NCI-H2107 (cell line): ENCODE results near the gene C2CD2L.
"Not testable (repeated sequence)": the region's sequence is repeated elsewhere in the genome, so short reads cannot be mapped to it uniquely, and the experiment has no call there.

Source experiments
- DNase-seq: peaks from one replicate; lab custom pipeline; 2025; lab: John Stamatoyannopoulos, UW

C2CD2L gene

GRCh38 chr11:119152043-119152442 lies 44.9 kb downstream of the C2CD2L start:
- DNase-seq = no peak

DNA sequence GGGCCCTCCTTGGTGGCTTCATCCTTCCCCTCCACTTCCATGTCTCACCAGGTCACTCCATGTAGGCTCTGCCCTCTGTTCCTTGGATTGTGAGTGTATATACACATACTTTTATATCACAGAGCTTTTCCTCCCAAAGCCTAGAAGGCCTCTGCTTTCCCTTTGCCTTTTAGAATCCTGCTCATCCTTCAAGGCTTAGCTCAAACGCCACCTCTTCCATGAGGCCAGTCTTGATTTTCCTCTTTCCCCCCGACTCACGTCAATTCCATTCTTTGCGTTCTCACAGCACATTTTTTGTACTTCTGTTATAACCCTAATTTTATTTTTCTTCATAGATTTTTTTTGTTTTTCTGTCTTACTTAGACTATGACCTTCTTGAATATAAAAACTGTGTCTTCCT lies 45.5 kb downstream of the C2CD2L start:
- DNase-seq = no peak

DNA sequence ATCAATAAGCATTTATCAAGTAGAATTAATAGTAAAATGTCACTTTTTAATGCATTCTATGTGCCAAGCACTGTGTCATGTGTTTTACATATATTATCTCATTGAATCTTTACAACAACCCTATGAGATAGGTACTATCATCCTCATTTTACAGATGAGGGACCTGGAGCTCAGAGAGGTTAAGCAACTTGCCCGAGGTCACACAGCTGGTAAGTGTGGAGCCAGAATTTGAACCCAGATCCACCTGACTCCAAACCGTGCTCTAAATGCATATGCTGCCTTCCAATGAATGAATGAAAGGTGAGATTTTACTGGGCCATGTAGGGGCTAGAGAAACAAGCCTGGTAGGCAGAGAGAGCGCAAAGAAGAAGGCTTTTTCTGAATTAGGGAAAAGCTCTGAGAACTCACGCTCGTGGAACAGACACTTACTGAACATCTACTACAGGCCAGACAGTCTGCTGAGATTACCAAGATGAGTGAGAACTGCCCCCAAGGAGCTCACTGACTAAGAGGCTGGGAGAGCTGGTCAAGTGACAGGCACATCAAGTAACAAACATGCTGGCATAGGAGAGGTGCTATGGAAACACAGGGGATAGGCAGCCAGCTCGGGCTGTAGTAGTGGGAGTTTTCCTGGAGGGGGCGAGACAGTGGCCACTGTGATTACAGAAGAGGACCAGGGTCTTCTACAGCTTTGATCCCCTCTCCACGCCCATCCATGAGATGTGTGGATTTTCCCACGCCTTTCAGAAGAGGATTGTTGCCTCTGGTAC lies 46.1 kb downstream of the C2CD2L start:
- DNase-seq = no peak

DNA sequence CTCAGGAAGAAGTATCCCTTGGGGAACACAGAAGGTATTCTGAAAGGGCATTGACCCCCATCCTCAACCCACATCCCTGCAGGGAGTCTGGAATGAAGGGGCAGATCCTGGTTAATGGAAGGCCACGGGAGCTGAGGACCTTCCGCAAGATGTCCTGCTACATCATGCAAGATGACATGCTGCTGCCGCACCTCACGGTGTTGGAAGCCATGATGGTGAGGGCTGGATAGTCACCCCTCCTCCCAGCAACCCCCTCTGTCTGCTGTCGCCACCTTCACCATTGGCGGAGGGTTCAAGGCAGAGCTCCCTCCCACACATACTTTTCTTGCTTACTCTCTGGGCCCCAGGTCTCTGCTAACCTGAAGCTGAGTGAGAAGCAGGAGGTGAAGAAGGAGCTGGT lies 47.0 kb downstream of the C2CD2L start:
- DNase-seq = no peak

- DNase-seq = no peak
Measured at GRCh38 chr11:119155733-119156492, 48.8 kb downstream of the C2CD2L start.

GRCh38 chr11:119156496-119156895 lies 49.4 kb downstream of the C2CD2L start:
- DNase-seq = no peak

GRCh38 chr11:119157063-119157462 lies 49.9 kb downstream of the C2CD2L start:
- no peak for DNase-seq

DNA sequence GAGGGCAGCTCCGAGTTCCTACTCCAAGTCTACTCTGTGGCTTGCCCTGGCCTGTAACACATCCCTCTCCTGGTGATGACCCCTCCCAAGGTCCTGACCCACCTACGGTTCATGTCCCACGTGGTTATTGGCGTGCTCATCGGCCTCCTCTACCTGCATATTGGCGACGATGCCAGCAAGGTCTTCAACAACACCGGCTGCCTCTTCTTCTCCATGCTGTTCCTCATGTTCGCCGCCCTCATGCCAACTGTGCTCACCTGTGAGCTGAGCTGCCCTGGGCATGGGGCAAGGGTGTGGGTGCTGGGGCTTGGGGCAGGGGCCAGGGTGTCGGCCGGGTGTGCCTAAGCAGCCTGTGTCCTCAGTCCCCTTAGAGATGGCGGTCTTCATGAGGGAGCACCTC lies 51.3 kb downstream of the C2CD2L start:
- DNase-seq = no peak

- no peak for DNase-seq
Measured at GRCh38 chr11:119160151-119160550, 53.0 kb downstream of the C2CD2L start.

DNA sequence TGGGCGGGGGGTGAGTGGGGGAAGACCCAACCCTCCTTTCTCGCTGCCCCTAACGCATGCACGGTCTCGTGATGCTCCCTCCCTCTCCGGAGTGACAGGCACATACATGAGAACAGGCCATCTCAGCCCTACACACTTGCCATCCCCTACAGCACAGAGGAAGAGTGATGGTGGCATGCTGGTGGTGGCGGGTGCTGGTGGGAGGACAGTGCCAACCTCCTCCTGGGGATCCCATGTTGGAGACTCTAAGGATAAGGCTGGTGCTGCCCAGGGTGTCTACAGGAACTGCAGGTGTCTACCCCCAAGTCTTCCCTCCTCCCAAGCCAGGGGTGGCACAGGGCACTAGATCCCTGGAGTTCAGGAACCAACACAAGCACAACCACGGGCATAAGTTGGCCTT lies 54.7 kb downstream of the C2CD2L start:
- no peak for DNase-seq

DNA sequence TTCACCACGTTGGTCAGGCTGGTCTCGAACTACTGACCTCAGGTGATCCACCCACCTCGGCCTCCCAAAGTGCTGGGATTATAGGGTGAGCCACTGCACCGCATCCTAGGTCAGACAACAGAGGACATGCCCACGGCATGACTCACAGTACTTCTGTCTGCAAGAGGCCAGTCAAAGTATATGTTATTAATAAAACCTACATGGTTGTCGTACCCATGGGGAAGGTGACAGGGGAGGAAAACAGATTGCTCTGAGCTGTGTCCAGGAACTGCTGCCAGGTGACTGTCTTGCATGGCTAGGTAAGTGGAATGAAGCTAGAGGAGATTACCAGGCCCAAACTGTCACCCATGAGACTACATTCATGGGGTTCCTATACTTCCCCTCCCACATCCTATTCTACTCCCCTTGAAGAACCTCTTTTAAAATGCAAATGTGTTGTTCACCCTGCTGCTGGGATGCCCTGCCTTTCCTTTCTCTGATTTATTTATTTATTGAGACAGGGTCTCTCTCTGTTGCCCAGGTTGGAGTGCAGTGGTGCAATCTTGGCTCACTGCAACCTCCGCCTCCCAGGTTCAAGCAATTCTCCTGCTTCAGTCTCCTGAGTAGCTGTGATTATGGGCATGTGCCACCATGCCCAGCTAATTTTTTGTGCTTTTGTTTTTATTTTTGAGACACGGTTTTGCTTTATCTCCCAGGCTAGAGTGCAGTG lies 59.4 kb downstream of the C2CD2L start:
- DNase-seq = no peak

DNA sequence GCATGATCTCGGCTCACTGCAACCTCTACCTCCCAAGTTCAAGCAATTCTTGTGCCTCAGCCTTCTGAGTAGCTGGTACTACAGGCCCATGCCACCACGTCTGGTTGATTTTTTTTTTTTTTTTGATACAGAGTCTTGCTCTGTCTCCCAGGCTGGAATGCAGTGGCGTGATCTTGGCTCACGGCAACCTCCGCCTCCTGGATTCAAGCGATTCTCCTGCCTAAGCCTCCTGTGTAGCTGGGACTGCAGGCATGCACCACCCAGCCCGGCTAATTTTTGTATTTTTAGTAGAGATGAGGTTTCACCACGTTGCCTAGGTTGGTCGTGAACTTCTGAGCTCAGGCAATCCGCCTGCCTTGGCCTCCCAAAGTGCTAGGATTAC lies 59.9 kb downstream of the C2CD2L start:
- DNase-seq = not testable (repeated sequence)

GRCh38 chr11:119167933-119168332 lies 60.8 kb downstream of the C2CD2L start:
- no peak for DNase-seq
